ENCODE measurements around the gene SIGLEC6.

The SIGLEC6 gene

DNA sequence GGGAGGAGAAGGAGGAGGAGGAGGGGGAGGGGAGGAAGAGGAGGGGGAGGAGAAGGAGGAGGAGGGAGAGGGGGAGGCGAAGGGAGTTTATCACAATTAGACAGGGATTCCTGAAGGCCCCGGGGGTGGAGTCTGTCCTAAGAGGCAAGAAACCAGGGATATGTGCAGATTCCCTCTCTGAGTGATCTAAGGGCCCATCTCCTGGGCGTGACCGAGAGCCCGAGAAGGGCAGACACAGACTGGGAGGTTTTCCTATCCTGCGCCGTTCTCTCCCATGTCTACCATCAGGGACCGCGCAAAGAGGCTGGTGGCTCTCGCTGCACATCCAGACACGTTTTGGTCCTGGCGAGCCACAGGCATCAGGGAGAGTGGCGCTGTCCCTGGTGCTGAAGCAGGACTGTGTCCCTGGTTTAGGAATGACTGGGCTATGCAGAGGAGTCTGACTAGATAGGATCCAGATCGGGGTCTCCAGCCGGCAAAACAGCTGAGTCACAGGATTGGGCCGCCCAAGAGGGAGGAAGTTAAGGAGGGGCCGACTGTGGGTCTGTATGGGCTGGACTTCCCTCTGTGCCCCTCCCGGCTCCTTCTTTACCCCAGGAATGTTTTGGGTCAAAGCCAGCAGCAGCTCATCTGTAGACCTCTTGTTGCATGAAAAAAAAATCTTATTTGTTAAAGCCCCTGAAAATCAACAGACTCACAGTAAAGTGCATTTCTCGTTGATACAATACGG lies 21.7 kb upstream of the SIGLEC6 start:
- DNase-seq: peak; percentile 75
- peaks cover 2% of the 10 kb centered on the region for H3K36me3 Mint-ChIP-seq

DNA sequence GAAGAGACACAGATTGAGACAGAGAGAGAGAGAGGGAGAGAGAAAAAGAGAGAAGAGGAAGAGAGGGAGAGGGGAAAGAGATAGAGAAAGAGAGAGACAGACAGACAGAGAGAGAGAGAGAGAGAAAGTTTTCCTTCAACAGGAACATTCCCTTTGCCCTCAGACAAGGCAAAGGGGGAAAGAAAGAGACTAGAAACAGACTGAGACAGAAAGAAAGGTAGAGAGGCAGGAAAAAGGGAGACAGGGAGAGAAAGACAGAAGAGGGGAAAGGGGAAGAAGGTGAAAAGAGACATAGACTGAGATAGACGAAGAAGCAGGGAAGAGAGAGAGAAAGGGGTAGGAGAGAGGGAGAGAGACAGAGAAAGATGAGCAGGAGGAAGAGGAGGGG lies 21.1 kb upstream of the SIGLEC6 start:
- H3K27me3 Mint-ChIP-seq: peaks cover 36% of the 10 kb centered on the region
- H3K36me3 Mint-ChIP-seq: peaks cover 2% of the 10 kb centered on the region
- peak overlapping the region; percentile 29 for H3K27ac Mint-ChIP-seq
- peaks cover 7% of the 10 kb centered on the region for H3K9me3 Mint-ChIP-seq
- peaks cover 49% of the 10 kb centered on the region for H3K4me1 Mint-ChIP-seq
- no peak overlapping the region for H3K4me3 Mint-ChIP-seq
- CTCF ChIA-PET: no interaction called here
- no peak for DNase-seq

More for the DNA sequence above, 21.7 kb upstream of the SIGLEC6 start:
- Mint-ChIP-seq H3K4me1 (peaks cover 43% of the 10 kb centered on the region), H3K27ac (no peak overlapping the region), H3K9me3 (peaks cover 7% of the 10 kb centered on the region), H3K27me3 (peaks cover 30% of the 10 kb centered on the region), H3K4me3 (no peak overlapping the region)
- CTCF ChIA-PET: no interaction called here

DNA sequence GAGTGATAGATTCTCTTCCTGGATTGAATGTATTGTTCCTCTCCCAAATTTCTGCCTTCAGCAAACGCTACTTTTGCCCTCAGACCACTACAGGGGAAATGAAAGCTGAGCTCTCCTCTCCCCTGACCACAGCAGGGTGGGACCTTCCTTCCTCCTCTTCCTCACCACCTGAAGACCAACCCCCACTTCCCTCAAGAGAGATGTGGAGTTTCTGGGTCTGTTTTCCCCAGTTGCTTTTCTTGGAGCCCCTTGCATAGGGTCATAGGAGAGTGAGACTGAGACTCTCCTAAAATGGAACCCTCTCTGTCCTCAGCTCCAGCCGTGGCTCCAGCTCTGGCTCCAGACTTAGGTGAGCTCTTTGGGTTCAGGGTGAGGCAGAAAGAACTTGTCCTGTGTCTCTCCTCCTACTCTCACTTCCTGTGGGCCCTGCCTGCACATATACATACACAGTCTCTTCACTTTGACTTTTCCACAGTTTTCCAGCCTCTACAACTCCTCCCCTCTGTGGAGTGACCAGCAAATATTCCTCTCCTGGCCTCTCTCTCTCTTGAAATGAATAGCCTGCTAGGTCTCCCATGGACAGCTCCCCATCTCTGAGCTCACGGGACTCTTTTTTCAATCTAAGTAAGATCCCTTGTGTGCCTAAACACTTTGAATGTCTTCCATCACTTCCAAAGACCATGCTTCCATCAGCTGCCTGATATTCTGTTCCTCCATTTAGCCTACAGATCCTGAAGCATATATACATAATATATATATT lies 20.4 kb upstream of the SIGLEC6 start:
- Mint-ChIP-seq H3K27ac (peak overlapping the region; percentile 53), H3K9me3 (peaks cover 7% of the 10 kb centered on the region), H3K27me3 (peaks cover 43% of the 10 kb centered on the region), H3K4me1 (peaks cover 56% of the 10 kb centered on the region), H3K4me3 (peak overlapping the region; percentile 0), H3K36me3 (peaks cover 2% of the 10 kb centered on the region)
- no peak for DNase-seq
- CTCF ChIA-PET: no interaction called here

DNA sequence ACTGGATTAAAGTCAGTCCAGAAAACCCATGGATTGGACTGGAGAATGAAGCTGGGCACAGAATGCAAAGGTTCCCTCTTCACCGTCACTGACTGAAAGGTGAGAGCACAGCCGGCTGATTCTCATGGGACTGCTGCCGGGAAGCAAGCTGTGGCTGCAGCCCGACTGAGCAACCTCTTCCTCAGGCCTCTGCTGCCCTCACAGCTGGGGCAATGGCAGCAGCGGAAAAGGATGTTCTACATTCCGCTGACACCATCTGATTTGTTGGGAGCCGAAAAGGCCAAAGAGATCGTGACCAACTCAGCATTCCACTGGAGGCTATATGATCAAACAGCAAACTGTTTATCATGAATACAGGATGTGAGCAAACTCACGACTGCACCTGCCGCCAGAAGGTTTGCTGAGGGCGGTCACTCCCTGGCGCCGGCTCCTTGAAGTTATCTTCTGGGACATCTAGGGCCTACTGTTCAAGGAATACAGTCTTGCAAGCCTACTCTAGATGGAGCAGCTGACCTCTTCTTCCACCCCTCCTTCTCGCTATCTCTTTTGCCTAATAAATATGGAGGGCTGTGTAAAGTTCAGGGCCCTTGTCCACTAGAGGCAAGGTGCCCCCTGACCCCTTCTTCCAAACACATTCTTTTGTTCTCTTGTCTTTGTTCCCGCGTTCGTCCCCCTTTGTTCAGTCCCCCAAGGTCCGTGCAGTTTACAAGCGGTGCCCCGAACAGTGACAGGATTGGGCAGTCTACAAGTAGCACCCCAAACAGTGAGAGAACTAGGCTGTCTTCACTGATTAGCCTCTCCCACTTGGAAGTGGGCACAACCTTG lies 19.6 kb upstream of the SIGLEC6 start:
- peaks cover 2% of the 10 kb centered on the region for H3K36me3 Mint-ChIP-seq
- H3K9me3 Mint-ChIP-seq: peaks cover 7% of the 10 kb centered on the region
- CTCF ChIA-PET: no interaction called here
- peaks cover 64% of the 10 kb centered on the region for H3K4me1 Mint-ChIP-seq
- peak overlapping the region; percentile 11 for H3K27ac Mint-ChIP-seq
- H3K27me3 Mint-ChIP-seq: peaks cover 47% of the 10 kb centered on the region
- no peak for DNase-seq
- peak overlapping the region; percentile 0 for H3K4me3 Mint-ChIP-seq

DNA sequence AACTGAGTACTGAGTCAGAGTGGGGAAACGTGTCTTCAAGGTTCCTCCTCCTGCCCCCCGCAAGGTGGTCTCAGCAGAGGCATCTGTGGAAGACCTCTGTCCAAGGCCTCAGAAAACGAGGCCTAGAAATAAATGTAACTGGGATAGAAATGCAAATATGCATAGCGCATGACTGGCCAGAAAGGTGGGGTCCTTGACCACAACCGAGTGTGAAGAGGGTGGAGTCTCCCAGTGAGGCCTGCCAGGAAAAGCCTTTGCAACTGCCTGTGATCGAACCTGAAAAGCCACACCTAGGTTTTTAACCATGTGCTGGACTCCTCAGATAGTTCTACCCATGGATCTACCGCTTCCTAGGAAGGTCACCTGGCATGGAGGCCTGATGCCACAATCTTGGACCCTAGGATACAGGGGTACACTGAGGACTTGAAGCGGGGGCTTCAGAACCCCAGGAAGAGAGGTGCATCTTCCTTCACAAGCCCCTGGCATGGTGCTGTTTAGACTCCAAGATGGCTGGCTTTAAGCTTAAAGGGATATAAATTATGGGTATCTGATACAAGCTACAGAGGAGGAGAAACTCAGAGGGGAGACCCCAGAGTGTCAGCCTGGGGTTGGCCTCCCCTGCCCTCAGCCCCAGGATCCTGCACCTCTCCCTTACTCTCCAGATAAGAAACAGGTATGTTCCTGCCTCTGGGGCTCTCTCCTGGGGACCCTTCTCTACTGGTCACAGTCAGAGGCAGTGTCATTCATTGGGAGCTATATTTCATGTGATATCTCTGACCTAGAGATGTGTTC lies 18.3 kb upstream of the SIGLEC6 start:
- Mint-ChIP-seq H3K27ac (peak overlapping the region; percentile 72), H3K9me3 (peaks cover 7% of the 10 kb centered on the region), H3K4me1 (peaks cover 66% of the 10 kb centered on the region), H3K36me3 (peaks cover 2% of the 10 kb centered on the region), H3K27me3 (peaks cover 57% of the 10 kb centered on the region), H3K4me3 (no peak overlapping the region)
- CTCF ChIA-PET: interaction anchor here (2.7 kb wide), 1 partner anchor 78 kb away, joined by 9 read pairs; no protein-coding TSS in a partner anchor
- no peak for DNase-seq

DNA sequence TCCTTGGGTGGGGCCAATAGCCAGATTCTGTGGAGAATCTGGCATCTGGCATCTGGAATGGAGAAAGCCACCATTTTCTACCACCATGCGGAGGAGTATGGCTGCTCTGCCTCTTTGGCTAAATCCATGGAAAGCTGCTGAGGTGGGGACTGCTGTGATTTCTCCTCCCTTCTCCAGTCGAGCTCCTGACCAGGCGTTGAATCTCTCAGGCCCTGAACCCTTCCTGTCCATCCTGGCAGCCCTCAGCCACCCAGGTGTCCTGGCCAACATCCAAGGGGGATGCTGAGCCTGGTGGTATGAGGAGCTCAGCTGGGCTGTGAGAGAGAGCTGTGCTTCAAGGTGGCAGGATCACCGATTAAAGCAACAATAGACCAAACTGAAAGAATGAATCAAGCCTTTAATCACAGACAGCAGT lies 17.4 kb upstream of the SIGLEC6 start:
- DNase-seq: no peak
- Mint-ChIP-seq H3K4me3 (no peak overlapping the region), H3K36me3 (peaks cover 2% of the 10 kb centered on the region), H3K27ac (peak overlapping the region; percentile 72), H3K9me3 (peaks cover 7% of the 10 kb centered on the region), H3K27me3 (peaks cover 62% of the 10 kb centered on the region), H3K4me1 (peaks cover 66% of the 10 kb centered on the region)
- CTCF ChIA-PET: interaction anchor here (2.7 kb wide), 1 partner anchor 77 kb away, joined by 9 read pairs; no protein-coding TSS in a partner anchor

DNA sequence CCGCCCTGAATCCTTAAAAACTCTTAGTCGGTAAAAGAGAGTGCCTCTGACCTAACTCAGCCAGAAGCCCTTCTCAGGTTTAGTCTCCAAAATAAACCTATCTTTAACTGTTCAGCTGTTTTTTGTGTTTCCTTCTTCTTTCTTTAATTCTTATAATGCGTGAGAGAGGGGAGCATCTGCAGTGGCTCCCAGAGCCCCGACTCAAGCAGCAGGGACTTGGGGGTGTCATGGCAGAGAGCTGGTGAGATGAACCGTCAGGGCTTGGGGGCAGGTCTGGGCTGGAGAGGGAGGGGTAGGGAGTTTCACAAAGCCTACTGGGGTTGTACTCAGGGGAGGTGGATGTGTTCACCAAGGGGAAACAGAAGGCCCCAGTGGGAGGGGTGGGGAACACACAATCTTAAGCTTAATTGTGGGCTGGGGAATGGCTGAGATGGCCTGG lies 16.8 kb upstream of the SIGLEC6 start:
- Mint-ChIP-seq H3K9me3 (peaks cover 6% of the 10 kb centered on the region), H3K4me1 (peaks cover 65% of the 10 kb centered on the region), H3K36me3 (peaks cover 2% of the 10 kb centered on the region), H3K4me3 (no peak overlapping the region), H3K27ac (peak overlapping the region; percentile 58), H3K27me3 (peaks cover 61% of the 10 kb centered on the region)
- CTCF ChIA-PET: interaction anchor here (0.9 to 2.7 kb wide), 2 partner anchors 35 to 76 kb away, joined by 3 to 9 read pairs; no protein-coding TSS in a partner anchor
- no peak for DNase-seq

DNA sequence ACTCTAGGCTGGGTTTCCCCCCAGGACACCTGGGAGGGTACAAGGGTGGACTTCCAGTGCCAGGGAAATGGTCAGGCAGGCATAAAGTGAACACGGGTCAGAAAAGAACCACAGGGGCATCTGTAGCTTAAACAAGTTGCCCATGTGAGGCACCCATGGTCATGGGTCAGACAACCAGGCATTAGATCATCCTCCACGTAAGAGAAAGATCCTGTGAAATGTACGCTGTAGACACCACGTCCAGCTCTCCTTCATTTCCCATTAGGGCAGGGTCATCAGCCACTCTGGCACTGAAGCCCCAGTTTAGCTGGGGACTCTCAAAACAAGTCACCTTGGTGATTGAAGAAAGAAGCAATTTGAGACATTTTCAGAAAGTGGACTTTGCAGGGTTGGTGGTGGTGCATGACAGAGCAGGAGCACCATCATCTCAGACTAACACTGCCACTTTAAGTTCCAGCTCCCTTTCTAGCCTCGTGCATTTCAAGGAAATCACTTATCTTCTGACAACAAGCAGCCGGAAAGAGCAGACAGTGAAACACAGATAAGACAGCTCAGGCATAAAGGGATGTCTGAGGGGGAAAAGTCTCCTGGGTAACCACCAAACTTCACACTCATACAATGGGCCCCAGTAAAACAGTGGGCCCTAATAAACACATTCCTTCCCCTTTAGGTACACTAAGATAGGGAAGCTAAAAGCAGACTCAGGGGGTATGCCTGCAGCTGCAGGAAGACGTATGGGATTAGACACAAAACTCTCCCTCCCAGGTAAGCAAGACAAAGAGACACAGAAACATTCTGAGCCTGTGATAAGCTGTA lies 16.1 kb upstream of the SIGLEC6 start:
- H3K4me1 Mint-ChIP-seq: peaks cover 62% of the 10 kb centered on the region
- H3K27me3 Mint-ChIP-seq: peaks cover 61% of the 10 kb centered on the region
- CTCF ChIA-PET: interaction anchor here (0.9 to 2.7 kb wide), 2 partner anchors 34 to 76 kb away, joined by 3 to 9 read pairs; no protein-coding TSS in a partner anchor
- H3K36me3 Mint-ChIP-seq: peaks cover 2% of the 10 kb centered on the region
- peak overlapping the region; percentile 58 for H3K27ac Mint-ChIP-seq
- DNase-seq: no peak
- no peak overlapping the region for H3K4me3 Mint-ChIP-seq
- H3K9me3 Mint-ChIP-seq: peaks cover 3% of the 10 kb centered on the region

DNA sequence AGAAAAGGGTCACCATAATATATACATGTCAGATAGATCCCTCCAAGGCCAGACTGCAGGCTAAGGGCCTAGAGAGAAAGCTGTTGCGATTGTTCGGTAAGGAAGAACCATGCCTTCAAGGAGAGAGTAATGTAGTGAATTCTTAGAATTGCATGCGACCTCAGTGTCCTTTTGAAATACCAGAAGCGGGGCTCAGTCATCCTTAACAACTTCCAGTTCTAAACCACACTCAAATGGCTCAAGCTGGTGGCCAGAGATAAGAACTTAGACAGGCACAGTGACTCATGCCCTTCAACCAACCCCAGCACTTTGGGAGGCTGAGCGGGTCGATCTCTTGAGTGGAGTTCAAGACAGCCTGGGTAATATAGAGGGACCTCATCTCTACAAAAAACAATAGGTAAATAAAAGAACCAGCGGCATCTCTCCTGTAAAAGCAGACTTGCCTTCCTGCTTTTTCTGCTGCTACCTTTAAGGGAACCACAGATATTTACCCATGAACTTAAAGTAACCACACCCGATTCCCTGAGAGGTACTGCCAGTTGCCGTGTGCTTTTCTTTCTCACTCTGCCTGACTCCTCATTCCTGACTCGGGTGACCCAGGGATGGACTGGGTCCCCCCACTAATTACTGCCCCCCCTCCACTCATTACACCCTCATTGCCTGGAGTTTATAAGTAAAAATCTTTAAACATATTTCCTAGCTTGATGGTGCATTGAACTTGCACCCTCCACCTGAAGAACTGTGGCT lies 15.4 kb upstream of the SIGLEC6 start:
- Mint-ChIP-seq H3K4me1 (peaks cover 54% of the 10 kb centered on the region), H3K9me3 (peaks cover 2% of the 10 kb centered on the region), H3K4me3 (peak overlapping the region; percentile 6), H3K27ac (peak overlapping the region; percentile 77), H3K27me3 (peaks cover 61% of the 10 kb centered on the region), H3K36me3 (peaks cover 2% of the 10 kb centered on the region)
- CTCF ChIA-PET: interaction anchor here (2.7 kb wide), 1 partner anchor 75 kb away, joined by 9 read pairs; no protein-coding TSS in a partner anchor
- no peak for DNase-seq

DNA sequence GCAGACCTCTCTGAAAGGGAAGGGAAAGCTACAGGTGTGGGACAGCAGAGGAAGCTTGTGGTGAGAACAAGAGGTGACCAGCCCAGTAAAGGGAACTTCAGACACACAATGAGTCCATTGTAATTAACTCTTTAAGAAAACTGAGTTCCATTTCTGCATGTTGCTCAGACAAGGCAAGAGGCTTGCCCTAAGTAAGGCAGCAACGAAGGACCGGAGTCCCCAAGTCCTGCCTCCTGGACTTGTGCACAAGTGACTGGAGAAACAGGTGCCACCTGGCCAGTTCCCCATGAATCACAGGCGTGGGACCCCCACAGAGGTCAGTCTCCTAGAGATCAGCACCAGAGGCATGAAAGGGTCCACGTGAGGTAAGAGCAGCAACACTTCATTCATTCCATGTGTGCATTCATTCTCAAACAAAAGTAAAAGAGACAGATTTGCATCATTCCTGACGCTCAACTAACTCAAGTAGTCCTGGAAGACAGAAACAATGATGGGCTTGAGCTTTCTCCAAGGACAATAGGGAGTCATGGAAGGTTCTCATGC lies 14.7 kb upstream of the SIGLEC6 start:
- no peak for DNase-seq
- H3K36me3 Mint-ChIP-seq: peaks cover 2% of the 10 kb centered on the region
- H3K4me1 Mint-ChIP-seq: peaks cover 48% of the 10 kb centered on the region
- no peaks in the 10 kb centered on the region for H3K9me3 Mint-ChIP-seq
- H3K4me3 Mint-ChIP-seq: no peak overlapping the region
- H3K27ac Mint-ChIP-seq: peak overlapping the region; percentile 77
- H3K27me3 Mint-ChIP-seq: peaks cover 68% of the 10 kb centered on the region
- CTCF ChIA-PET: no interaction called here

DNA sequence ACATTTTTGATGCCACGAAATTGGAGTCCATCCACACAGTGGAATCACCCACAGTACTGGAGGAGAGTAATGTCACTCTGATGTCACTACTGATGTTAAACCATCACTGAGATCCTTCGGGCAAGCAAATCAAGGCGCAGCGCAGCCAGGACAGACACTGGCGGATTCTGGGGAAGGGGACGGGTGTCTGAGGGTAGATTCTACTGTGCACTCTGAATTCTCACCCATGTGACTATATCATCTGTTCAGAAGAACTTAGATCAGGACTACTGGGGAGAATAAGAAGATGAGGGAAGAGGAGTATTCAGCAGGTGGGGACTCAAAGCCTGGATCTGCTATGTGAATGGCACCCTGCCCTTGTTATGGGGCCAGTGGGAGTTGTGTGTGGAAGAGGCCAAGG lies 12.6 kb upstream of the SIGLEC6 start:
- CTCF ChIA-PET: no interaction called here
- Mint-ChIP-seq H3K36me3 (no peaks in the 10 kb centered on the region), H3K4me1 (peaks cover 30% of the 10 kb centered on the region), H3K27me3 (peaks cover 62% of the 10 kb centered on the region), H3K4me3 (no peak overlapping the region), H3K9me3 (no peaks in the 10 kb centered on the region), H3K27ac (no peak overlapping the region)
- DNase-seq: no peak

DNA sequence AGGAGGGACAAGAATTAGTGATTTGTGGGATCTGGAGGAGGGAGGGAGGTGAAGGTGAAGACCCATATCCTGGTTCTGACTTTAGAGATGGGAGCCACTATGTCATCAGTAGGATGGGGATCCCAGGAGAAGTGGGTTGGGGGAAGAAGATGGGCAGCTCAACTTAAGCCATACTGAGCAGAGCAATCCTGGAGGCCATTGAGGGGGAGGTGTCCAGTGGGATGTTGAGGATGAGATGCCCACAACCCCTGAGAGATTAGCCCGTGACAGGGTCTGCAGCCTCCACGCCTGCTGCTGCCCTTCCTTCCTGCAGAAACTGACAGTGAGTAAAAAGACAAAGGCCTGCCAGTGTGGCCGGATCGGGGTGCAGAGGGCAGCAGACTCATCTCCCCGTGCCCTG lies 11.2 kb upstream of the SIGLEC6 start:
- Mint-ChIP-seq H3K4me1 (peaks cover 19% of the 10 kb centered on the region), H3K27me3 (peaks cover 64% of the 10 kb centered on the region), H3K4me3 (no peak overlapping the region), H3K36me3 (no peaks in the 10 kb centered on the region), H3K9me3 (no peaks in the 10 kb centered on the region), H3K27ac (no peak overlapping the region)
- CTCF ChIA-PET: no interaction called here
- DNase-seq: no peak
